Umbilical cord (tissue), 2 donors: Measurements from ENCODE around the gene USP31. TPM values are rescaled to one million over a fixed set of nuclear protein-coding genes. Genes with fewer than 3 reads are reported as not detected.
A peak's percentile ranks its signal among the peaks of the same experiment; 100 is the strongest.
"Not testable (repeated sequence)": the region's sequence is repeated elsewhere in the genome, so short reads cannot be mapped to it uniquely, and the experiment has no call there.

ENCODE experiments used
- DNase-seq: peaks from one replicate; pipeline ENCODE4 v3.0.0-alpha.2; 2015; ENCODE audit warnings: low spot score
- total RNA-seq: library from RNA; depleted of rRNA; stranded (reverse); fragments of >200 nt; gene quantifications from one replicate; pipeline ENCODE4 v1.2.3, GENCODE V29; 2014; ENCODE audit warnings: low replicate concordance; ENCODE audit not compliant: insufficient read depth

Gene USP31
- total RNA-seq, 1 donor from 2014 or later = 6.7 TPM

DNA sequence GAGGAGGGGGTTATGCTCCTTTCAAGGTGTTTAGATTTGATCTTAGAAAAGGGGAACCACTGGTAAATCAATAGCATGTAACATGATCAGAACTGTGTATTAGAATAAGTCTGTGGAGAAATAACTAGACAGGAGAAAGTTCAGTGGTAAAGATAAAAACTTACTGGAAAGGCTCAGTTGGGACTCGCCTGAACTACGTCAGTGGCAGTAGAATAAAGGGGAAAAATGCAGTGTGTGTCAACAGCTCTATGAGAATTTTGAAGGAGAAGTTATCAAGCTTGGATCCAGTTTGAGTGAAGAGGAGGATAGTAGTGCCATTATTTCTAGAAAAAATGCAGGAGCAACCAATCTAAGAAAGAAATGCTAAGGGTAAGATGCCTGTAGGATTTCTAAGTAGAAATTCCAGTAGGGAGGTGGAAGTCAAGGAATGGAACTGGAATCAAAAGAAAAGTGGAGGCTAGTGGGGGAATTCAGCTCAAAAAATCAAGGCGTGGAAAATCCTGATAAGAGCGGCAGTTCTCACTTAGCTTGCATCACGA is 48.2 kb downstream of the USP31 start:
- DNase-seq = no peak

DNA sequence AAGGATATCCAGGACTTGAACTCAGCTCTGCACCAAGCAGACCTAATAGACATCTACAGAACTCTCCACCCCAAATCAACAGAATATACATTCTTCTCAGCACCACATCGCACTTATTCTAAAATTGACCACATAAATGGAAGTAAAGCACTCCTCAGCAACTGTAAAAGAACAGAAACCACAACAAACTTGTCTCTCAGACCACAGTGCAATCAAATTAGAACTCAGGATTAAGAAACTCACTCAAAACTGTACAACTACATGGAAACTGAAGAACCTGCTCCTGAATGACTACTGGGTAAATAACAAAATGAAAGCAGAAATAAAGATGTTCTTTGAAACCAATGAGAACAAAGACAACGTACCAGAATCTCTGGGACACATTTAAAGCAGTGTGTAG is 52.8 kb downstream of the USP31 start:
- DNase-seq = not testable (repeated sequence)

DNA sequence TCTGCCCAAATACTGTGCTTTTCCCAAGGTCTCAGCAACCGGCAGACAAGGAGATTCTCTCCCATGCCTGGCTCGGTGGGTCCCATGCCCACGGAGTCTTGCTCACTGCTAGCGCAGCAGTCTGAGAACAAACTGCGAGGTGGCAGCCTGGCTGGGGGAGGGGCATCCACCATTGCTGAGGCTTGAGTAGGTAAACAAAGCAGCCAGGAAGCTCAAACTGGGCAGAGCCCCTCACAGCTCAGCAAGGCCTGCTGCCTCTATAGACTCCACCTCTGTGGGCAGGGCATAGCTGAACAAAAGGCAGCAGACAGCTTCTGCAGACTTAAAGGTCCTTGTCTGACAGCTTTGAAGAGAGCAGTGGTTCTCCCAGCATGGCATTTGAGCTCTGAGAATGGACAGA is 55.1 kb downstream of the USP31 start:
- DNase-seq = not testable (repeated sequence)

DNA sequence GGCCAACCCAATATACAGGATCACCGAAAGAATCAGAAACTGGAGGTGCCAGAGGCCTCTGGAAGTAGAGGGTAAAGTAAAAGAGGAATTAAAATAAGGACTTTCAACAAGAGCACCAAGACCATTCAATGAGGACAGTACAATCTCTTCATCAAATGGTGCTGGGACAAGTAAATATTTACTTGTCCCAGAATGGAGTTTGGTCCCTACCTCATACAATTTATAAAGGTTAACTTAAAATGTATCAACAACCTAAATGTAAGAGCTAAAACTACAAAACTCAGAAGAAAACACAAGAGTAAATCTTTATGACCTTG is 56.5 kb downstream of the USP31 start:
- DNase-seq = no peak

DNA sequence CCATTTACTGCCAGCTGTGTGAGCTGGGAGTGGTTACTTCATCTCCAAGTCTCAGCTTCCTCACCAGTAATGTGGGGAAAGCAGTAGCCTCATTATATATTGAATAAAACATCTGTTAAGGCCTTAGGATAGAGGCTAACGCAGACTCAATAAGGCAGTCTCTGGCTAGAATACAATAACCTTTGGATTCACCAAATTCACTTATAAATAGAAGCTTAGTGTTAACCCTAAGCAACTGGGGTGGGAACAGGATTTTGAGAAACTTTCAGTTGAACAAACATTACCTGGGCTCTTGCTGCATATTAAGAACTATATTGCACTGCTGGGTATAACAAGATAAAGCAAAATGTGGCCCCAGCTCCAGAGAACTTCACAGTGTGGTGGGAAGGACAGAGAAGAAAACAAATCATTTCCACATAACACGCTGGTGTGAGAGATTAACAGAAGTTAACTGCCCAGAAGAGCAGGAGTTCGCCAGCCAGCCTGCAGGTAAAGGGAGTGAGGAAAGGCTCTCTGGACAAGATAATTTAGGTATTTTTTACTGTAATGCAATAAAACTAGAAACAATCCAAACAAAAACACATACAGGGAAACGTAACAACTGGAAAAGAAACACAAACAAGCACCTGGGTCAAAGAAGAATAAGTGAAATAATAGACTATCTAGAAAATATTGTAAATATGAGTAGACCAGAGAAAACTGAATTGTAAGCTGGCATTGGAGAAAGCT is 57.0 kb downstream of the USP31 start:
- DNase-seq = no peak

DNA sequence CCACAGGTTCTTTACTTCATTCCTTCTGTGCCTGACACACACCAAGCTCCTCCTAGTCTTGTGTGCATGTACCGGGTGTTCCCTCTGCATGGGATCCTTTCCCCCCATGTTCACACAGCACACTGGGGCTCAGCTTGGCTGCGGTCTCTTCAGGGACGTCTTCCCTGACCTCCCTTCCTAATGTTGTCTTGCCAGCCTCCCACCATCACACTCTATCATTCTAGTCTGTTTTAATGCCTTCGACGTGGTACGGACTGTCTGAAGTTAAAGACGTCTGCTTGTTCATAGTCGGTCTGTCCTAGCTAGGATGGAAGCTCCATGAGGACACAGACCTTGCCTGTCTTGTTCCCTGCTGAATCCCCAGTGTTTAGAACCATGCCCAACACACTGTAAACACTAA is 60.1 kb downstream of the USP31 start:
- no peak for DNase-seq

DNA sequence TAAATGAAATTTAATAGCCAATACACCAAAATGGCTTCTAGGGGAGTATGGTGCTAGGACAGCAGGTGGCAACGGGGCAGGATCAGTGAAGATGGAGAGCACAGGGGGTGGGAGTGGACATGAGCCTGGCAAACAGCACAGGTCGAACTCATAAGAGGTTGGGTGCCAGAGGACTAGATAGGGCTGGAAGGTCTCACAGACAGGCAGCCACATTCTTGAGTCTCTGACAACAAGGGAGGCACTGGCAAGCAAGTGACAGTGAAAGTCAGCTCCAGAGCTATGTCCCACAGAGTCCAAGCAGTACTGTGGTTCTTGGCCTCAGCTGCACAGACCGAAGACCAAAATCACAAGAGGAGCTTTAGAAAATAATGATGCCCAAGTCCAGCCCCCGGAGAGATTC is 61.2 kb downstream of the USP31 start:
- no peak for DNase-seq

DNA sequence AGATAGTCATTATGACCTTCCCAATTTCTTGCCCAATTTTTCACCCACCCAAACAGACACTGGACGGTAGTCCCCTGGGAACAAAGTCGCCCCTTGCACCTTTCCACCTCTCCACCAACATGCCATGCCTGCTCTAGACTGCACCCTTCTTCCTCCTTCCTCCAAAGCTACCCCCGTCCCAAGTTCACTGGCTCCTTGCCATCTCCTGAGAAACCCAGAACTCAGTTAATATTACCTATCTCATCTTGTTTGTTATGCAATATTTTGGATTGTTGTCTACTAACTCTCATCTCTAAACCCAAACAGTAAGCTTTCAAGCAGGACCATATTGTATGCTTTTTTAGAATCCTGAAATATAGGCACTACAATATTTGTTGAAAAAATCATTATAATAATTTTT is 63.3 kb downstream of the USP31 start:
- no peak for DNase-seq

DNA sequence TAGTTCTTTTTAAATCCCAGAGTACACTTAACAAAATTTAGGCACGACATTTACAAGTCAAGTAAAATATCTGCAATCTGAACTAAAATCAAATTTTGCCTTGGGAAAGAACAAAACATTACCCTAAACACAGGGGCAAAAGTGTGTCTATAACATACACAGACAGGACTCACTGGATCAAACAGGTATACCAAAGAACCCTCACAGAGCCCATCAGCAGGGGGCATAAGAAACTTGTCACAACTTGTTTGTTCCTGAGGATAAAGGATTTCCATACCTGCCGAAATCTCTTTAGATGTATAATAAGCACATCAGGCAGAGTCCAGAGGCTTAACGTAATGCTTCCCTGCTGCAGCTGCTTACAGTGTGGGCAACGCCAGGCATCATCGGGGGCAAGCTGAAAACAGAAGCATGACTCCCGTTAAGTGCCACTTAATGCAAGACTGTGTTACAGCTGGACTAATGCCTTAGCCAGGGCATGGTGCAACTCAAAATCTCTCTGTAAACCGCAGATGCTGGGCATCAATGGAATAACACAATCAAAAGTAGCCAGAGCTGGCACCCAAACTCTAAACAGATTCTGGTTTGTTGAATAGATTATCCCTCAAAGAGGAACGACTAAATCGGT is 67.0 kb downstream of the USP31 start:
- DNase-seq = peak; percentile 10

DNA sequence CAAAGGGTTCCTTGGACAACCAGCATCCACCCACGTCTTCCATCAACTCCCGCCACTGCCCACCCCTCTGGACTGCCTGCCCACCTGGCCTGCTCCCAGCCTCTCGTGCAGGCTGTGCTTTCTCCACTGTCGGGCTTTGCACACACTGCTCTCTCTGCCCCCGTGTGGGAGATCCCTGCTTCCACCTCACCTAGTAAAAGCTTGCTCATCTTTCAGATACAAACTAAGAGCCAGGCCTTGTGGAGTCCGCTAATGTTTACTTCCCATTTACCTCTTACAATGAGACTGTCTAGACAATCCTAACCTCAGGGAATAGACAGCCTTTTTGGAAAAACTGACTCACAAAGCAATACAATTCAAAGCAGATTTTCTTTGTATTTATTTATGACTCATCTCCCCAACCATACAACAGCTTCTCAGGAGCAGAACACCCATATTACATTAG is 67.6 kb downstream of the USP31 start:
- DNase-seq = no peak

DNA sequence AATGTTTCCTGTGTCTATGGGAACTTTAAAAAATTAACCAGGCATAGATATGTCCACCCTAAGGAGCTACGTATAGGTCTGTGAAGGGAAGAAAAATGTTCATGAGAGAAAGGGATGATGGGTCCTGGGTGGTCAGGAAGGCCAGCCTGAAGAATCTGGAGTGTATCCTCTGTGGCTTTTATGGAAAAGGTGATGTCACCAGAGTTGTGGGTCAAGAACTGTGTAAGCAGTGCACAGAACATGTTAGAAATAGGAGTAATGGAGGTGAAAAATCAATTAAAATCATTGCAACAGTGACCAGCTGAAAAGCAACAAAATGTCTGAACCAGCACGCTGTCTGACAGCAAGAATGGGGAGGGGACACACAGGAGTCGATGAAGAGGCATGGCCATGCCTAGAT is 68.5 kb downstream of the USP31 start:
- DNase-seq = no peak

DNA sequence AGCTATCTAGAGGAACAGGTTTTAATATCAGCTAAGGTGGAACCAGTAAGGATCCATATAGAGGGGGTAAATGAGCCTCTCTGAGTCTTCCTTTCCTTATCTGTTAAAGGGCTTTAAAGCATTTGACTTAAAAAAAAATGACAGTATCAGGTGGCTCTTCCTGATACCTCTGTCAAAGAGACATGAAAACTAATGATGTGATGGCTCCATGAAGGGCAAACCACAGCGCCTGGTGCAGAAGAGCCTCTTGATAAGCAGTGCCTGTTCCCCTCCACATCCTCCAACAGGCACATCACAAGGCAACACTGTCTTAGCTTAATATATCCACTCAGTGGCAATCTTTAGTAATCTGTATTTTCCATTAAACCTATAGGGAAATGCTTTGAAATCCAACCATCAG is 68.9 kb downstream of the USP31 start:
- DNase-seq = no peak

DNA sequence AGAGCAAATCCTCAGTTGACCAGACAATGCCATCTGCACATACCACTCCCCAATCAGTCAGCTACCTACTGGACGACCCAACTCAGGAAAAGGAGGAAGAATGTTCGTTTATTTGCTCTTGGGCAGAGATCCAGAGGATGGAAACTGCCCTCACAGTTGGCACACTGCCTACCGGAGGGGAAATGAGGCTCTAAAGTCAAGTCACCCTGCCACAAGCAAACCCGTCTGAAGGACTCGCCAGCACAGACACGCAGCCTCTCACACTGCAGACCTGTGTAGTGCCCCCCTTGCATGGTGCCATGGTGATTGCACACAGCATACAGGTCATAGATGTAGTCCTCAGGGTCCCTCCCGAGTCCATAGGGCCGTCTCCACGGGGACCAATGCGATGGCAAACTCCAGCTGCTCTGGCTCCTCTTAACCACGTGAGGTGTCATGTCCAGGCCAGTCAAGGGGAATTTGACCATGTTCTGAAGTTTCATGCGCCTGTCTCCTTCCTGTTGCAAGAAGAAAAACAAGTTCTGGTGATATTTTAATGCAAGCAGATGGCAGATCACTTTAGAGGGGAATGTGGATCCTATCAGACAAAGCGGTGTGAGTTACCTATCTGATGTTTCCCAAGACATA is 69.5 kb downstream of the USP31 start:
- peak; percentile 52 for DNase-seq

DNA sequence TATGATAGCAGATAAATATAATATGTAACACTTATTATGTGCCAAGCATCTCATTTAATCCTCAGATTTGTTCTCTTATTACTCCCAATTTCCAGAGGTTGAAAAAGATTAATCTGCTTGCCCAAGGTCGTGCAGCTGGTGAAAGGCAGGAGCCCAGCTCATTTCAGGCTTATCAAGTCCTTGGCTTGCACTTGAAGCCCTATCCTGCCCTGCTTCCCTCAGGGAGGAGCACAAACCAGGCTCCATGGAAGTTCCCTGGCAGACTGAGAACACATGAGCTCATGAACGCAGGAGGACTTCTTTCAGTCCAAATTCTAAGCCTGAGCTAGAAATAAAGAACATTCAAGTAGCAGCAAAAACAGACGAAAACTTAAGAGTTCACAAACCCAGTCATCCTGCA is 74.8 kb downstream of the USP31 start:
- no peak for DNase-seq

DNA sequence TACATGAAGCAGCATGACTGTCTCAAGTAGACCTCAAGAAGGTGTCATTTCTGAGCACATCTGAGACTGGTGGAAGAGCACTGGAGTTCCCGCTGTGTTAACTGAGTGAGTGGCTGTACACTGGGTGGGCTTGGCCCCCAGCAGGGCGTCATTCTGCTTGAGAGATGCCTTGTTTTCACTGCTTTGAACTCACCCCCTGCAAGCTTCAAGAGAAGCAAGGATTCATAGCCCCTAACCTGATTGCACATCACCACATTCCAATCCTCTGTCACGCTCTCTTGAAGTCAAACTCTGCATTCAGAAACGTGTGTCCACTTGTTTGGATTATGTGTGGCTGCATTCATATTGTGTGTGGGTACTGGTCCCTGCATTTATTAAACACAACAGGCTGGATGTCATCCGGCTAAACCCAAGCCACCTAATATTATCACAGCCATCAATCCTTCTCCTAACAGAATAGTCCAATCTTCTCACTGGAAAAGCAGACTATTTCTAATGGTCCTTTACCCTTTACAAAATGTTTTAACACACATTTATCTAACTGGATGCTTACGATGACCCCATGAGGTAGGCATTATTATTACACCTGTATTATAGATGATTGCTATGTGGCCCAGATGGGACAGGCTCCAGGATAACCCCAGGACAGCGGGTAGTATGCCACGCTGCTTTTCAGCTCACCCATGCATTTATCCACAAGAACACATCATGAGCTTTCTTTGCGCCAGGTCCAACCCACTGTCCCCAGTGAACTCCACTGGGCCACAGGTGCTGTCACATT is 76.3 kb downstream of the USP31 start:
- DNase-seq = no peak

DNA sequence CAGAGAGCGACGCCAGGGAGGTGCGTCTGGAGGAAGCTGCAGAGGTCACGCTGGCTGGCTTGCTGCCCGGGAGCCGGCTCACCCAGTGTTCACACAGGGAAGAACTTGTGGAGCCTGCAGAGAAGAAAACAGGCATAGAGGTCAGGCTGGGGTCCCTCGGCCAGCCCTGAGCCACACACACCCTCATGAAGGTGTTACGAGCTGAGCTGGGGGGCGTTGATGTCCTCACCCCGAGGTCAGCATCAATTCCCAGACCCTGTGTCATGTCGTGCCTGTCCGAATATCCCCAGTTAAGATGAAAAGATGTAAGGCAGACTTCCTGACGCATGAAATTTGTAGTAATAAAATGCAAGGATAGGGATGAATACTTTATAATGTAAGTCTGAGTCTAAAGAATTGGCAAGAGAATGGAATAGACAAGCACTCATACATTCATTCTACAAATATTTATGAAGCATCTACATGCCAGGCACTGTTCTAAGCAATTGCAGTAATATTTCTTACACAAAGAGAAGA is 77.1 kb downstream of the USP31 start:
- DNase-seq = peak; percentile 9

DNA sequence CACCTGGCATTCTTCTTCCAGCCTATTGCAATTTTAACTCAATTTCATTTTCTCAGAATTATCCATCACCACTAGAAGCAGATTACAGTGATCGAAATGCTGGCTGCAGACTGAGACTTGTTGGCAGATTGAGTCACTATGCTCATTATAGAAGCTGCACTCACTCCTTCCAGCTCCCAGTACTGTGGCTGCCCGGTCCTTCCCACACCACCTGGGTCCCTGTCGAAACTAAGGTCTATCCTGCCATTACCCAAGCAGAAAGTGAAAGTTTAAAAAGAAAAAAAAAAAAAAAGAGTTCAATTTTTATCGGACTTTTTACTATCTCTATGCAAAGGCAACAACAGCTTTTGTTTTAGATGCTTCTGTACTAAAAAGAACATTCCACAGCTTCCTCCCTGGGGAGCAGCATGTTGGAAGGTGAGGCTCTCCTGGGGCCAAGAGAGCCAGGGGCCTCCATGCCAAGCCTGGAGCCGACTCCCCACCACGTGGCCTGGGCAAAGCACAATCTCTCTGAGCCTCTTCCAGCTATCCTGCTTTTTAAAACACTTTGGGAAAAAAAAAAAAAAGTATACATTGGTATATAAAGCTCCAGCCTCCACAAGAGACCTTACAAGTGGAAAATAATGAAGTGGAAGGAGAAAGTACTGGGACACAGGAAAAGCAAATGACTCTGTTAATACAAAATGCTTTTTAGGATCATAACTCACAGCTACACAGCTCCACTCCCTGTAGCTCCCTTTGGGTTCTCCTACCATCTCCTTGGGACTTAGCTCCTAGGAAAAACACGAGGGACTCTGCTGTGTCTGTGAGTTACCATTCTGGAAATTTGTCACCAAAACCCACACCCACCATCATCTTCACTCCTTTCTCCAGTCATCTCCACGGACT is 77.8 kb downstream of the USP31 start:
- DNase-seq = no peak

DNA sequence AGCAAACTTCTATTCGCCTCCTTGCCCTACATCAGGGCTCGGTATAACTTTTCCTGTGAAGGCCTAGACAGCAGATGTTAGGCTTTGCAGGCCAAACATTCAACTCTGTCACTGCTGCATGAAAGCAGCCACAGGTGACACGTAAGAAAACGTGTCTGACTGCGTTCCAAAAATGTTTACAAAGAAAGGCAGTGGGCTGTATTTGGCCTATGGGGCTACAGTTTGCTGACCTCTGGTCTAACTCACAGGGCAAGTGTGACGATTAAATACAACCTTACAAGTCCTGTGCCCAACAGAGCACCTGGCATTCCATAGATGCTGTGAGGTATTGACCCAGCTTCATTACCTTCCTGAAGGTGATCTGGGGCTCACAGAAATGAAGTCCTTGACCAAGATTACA is 79.4 kb downstream of the USP31 start:
- no peak for DNase-seq

DNA sequence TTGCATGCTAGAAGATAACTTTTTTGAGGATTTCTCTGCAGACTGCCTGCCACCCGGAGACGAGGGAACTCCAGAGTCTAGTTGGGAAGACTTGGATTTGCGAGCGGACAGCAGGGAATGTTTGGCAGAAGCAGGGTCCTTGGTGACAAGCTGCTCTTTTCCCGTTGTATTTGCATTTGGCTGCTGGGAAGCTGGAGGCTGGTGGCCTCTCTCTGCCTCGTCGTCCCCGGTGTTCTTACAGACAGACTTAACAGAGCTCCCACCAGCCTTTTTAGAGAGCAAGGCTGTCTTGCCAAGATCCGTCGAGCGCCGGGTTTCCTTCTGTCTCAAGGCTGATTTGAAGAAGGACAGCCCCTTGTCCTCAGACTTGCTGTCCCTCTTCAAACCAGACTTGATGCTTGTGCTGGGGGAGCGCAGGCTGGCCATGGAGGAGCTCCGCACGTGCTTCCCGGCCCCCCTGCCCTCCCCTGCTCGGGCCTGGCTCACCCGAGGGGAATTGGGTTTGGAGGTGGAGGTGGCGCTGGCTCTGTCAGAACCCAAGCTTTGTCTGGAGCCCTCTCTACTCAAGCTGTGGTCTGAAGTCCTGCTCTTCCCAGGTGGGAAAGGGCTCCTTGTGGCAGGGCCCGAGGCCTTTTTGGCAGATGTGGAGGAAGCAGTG is 81.0 kb downstream of the USP31 start:
- DNase-seq = no peak

DNA sequence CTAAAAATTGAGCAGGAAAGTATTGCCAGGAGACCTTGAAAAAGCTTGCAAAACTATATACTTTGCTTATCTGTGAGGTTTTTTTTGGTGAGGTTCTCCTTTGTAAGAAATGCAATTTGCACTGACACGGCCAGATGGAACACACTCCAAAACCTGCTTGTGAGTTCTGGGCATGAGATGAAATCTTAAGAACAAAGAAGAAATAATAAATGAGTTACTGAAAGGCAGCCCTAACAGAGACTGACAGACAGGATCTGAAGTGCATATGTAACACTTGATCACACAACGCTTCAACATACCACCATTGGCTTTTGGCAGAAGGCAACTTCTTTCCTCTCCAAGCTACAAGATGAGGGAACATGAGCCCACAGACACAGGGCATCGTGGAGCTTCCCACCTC is 82.6 kb downstream of the USP31 start:
- no peak for DNase-seq
